ENCODE data around the gene CSGALNACT2.

The CSGALNACT2 gene

DNA sequence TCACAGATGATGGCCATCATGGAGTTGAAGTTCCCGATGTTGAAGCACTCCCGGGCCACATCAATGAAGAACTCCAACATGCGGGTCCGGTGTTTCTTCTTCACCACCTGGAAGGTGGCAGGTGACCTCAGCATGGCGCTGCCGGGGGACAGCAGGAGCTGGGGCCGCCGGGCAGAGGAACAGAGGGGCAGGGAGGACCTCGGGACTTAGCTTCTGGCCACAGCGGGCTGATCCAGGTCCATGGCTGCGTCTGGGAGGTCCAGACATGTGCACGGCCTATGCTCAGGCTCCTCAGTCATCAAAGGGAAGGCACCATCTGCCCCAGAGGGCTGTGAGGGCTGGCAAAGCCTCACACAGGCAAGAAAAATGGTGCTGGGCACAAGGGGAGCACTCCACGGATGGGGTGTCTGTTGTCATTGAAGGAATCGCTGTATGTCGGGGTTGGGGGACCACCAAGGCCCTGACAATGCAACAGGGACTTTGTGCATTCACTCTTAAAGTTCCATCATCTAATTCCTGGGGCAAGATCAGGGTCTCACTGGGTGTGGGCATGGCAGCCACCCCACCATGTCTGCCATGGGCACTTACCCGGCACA, 60.9 kb downstream of the CSGALNACT2 start:
- DNase-seq (ENCODE audit: insufficient read length, low spot score) = no peak
- no peak for FAIRE-seq

DNA sequence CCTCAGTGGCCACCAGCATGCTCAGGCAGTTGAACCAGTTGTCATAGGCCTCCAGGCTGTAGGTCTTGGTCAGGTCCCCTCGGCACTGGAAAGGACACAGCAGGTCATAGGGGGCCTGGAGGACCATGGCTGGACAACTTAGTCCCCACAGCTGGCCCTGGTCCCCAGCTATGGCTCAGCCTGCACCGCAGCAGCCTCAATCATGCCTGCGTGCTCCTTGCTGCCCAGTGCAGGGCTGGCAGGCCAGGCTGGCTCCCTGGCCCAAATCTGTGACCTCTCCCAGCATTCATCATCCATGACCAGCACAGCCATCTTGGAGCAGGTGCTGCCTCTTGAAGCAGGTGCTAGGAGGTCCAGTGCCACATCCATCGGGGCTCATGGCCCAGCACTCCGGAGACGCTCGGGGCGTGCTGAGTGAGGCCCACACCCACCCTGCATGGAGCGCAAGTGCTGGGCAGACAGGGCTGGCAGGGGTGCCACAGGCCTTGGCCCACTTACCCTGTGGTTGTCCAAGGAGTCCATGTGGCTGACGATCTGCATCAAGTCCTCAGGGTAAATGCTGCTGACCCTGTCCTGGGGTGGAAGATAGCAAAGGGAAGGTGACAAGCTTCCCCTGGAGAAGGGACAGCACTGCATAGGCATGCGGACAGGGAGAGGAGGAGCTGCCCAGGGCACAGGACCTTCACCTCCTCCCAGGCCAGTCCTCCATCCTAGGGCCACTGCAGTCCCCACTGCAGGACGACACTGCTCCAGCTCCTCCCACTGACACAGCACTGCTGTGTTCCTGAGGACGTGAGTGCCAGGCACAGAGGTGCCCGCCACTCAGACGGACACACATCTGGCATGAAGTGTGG, 61.7 kb downstream of the CSGALNACT2 start:
- FAIRE-seq (no peak), DNase-seq (ENCODE audit: insufficient read length, low spot score) (no peak)

DNA sequence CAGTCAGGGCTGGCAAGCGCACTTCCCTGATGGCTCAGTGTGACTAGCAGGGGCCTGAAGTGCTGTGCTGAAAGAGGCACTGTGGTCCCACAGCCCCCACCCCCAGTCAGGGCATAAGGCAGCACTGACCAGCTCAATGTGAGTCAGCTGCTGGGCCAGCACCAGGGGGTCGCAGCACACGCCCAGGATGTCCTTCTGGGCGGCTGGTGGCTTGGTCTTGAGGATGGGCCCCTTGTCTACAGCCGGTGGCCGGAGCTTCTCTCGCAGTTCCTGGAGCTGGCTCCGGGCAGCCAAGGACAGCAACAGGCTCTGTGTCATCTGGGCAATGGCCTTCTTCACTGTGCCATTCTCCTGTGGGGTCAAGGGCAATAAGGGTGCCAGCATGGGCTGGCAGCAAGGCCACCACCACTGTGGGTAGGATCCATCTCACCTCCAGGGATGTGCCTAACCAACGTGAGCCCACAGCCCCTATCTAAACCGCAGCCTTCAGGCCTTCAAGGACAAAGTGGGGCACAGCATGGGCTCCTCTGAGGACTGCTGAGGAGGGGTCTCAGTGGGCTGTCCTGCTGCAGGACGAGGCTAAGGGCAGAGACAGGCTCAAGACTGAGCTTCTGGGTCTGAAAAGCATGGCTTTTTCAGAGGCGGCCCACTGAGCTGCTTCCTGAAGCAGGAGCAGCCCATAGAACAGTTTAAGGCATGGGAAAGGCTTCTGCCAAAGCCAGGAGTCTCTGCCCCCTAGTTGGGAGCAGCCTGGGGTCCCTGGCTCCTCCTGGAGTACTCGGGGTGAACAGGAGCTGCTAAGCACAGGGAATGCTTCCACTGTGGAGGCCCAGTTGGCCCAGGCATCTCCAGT, 62.5 kb downstream of the CSGALNACT2 start:
- DNase-seq (ENCODE audit: insufficient read length, low spot score) (no peak), FAIRE-seq (no peak)

DNA sequence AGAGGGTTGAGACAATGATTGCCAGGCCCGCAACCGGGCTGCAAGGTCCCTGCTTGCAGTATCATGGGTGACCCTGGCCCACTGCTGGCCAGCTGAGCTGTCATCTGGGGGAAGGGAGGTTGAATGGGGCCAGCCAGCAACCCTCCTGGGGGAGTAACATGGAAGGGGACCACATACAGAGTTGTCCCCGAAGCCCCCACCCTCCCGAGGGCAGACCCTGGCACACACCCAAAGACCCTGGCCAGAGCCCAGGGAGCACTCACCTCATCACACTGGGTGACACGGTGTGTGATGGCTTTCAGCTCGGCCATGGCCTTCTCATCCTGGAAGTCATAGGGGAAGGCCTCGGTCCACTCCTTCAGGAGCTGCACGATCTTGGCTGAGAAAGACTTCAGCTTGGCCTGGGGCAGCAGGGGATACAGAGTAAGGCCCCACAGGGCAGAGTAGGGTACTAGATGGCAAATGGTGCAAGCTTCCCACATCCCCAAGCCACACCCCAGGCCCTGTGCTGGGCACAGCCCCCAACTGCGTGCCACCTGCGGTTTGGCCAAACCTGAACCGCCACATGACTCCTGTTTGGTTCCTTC, 63.4 kb downstream of the CSGALNACT2 start:
- no peak for FAIRE-seq

DNA sequence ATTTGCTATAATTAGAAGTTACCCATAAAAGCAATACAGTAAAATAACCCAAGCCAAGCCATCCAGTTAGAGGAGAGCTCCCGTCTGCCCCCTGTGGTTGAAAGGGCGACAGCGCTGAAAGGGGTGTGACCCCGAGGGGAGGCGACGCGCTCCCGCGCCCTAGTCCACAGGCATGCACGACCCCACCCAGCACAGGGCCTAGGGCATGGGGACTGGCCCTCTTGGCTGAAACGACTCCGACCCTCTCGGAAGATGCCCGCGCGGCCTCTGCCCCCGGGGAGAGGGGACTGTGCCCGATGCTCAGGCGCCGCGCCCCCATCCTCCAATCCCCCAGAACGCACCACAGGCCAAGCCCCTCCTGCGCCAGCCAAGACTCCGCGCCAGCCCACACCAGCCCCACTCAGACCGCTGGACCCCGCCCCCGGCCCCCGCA, 64.0 kb downstream of the CSGALNACT2 start:
- no peak for DNase-seq (ENCODE audit: insufficient read length, low spot score)
- no peak for FAIRE-seq

More for the DNA sequence above, 63.4 kb downstream of the CSGALNACT2 start:
- no peak for DNase-seq (ENCODE audit: insufficient read length, low spot score)

DNA sequence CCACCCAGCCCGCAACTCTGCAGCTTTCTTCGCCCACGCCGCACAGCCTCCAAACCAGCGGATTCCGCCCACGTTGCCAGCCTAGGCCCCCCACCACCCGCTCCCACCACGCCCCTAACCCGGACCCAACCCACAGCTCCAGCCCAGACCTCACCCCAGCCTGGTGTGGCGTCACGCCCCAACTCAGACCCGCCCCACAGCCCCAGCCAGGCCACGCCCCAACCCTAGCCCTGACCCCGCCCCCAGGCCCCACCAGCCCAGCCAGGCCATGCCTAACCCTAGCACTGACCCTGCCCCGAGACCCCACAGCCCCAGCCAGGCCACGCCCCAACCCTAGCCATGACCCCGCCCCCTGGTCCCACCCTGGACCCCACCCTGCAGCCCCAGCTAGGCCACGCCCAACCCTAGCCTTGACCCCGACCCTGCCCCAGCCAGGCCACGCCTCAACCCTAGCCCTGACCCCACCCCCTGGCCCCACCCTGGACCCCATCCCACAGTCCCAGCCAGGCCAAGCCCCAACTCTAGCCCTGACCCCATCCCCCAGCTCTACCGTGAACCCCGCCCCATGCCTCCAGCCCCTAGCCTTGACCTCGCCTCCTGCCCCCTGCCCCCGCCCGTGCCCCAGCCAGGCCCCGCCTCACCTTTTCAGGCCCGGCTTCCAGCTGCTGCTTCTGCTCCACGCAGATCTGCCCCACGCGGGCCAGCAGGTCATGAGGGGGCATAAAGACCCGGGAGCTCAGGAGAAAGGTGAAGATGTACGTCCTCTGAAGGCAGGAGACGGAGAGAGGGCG, 64.6 kb downstream of the CSGALNACT2 start:
- FAIRE-seq = no peak
- no peak for DNase-seq (ENCODE audit: insufficient read length, low spot score)

DNA sequence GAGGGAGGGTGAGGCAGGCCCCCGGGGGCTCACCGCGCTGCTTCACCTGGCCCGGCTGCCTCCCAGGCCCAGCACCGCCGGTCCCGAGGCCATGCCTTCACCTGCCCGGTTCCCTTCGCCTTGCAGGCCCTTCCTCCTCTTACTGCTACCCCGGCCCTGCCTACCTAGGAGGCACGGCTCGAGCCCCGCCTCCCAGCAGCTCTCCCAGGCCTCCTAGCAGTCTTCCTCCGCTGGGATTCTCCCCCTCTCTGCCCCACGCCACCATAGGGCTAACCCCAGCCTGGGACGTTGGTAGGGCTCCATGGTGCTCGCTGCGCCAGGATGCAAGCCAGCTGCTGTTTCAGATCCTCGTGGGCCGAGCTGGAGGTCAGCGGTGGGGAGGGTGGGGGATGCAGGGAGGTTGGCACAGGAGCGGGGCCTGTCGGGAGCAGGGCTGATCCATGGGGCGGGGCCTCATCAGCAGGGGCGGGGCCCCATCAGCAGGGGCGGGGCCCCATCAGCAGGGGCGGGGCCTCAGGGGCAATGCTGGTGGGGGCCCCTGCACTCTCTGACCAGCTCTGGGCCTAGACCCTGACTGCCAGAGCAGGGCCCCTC, 65.3 kb downstream of the CSGALNACT2 start:
- no peak for FAIRE-seq

DNA sequence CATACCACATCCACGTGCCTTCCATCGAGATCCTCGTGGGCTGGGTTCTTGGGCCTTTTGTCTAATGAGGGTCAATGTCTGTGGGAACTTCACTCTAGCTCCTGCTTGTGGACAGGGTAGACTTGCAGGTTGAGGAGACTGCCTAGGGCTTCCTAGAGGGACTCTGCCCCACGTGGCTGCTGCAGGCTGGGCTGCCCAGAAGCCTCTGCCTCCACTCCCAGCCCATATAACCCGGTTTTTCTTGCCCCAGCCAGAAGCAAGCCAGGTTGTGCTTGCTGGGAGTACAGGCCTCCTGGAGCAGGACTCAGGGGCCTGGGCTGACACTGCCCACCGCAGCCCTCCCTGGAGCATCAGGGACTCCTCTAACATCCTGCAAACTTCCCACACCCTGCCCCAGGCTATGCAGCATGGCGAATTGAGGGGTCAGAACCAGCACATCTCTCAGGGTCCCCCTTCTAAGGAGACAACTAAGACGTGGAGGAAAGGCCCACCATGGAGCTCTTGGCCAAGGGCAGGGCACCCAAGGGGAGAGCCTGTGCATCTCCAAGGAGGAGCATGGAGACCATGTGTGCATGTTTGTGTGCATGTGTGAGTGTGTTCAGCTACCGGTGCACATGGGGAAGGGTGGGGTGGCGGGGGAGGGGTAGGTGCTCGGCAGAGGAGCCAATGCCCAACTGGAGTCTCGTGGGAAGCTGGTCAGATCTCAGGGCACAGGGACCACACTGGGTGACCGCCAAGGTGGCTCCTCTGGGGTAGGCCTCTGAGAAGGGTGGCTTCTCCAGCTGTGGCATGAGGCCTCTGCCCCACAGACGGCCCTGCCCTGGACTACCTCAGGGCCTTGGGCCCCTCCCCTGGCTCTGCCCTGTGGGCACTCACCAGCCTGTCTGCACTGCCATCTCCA, 66.0 kb downstream of the CSGALNACT2 start:
- no peak for FAIRE-seq
- no peak for DNase-seq (ENCODE audit: insufficient read length, low spot score)

More for the DNA sequence above, 65.3 kb downstream of the CSGALNACT2 start:
- DNase-seq (ENCODE audit: insufficient read length, low spot score) = no peak

DNA sequence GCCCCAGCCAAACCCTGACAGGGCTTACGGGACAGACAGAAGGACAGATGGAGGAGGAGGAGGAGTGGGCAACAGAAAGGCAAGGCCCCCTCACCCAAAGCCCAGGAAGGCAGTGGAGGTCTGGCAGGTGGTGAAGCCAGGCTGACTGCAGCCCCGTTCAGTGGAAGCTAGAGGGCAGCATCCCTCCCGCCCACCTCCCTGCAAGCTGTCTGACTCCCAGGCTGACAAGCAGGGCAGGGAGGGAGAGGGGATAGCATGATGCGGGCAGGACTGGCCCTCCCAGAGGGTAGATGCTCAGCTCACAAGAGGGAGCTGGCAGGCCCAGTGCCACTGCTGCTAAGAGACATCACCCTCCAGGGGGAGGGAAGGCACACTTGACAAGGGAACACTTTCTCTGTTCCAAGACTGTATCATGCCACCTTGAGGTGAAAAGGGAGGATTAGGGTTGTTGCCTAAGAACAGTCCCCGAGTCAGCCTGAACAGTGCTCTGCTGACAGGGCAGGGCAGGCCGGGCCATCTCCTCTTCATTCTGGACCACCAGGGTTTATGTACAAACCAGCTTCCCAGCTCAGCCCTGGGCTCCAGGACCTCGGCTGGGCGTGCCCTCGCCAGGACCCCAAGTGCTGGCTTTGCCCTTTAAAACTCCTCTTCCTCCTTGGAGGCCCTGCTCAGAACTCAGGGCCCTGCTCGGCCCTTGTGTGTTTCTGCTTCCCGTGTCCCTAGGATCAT, 66.9 kb downstream of the CSGALNACT2 start:
- FAIRE-seq (peak; percentile 97), DNase-seq (ENCODE audit: insufficient read length, low spot score) (peak; percentile 73)

DNA sequence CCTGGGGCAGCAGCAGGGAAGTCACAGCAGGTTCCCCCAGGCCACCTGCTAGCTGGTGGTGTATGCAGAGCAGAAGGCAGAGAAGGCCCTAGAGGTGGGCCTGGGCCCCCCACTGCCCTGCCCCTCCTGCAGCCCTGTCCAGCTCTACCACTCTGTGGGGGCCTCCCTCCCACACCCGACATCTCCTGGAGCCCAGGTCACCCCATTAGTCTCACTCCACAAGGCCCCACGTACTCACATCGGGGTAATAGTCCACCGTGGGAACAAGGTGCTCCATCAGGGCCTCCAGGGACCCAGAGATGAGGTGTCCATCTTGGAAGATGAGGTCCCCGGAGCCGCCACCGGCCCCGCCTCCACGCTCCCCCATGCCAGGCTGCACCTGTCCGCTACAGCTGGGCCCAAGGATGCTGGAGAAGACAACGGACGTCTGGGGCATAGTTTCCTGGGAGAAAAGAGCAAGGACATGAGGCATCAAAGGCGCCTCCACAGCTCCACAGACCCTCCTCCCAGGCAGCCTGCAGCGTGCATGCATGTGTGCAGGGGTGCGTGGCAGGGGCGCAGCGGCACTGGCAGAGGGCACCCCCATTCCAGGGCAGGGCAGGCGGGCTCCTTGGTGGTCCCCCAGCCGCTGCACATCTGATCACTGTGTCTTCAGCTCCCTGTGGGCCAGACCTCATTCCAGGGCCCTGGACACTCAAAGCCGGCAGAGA, 67.6 kb downstream of the CSGALNACT2 start:
- FAIRE-seq (no peak), DNase-seq (ENCODE audit: insufficient read length, low spot score) (no peak)

DNA sequence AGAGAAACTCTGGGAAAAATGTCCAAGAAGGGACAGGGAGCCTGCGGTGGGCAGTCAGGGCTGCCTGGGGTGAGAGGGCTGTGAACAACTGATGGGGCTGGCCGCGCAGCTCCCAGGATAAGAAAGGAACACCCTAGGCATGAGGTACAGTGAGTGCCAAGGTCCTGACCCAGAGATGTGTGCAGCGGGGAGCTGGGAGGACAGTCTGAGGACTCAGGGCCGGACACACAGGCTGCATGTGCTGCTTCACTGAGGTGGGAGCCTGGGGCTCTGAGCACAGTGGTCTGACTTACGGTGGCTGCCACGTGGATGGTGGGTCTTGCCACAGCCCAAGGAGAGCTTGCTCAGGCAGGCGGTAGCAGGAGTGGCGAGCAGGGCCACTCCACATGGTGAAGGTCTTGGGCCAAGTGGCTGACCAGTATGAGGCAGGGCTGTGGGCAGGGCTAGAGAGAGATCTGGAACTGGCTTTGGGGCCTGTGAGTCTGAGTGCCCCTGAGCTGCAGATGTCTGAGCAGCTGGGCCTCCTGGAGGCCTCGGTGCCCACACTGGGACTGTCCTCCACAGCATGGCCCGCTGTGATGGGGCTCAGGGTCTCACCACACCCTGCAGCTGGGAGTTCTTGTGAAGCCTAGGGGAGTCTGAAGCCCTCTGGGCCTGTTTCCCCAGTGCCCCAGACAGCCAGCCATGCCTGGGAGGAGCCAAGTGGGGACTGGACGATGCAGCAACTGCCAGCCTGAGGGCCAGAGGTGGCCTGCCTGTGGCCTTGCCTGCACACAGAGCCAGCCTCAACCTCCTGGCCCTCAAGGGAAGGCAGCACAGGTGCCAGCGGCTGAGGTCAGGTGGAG, 68.4 kb downstream of the CSGALNACT2 start:
- DNase-seq (ENCODE audit: insufficient read length, low spot score) (no peak), FAIRE-seq (peak; percentile 4)

DNA sequence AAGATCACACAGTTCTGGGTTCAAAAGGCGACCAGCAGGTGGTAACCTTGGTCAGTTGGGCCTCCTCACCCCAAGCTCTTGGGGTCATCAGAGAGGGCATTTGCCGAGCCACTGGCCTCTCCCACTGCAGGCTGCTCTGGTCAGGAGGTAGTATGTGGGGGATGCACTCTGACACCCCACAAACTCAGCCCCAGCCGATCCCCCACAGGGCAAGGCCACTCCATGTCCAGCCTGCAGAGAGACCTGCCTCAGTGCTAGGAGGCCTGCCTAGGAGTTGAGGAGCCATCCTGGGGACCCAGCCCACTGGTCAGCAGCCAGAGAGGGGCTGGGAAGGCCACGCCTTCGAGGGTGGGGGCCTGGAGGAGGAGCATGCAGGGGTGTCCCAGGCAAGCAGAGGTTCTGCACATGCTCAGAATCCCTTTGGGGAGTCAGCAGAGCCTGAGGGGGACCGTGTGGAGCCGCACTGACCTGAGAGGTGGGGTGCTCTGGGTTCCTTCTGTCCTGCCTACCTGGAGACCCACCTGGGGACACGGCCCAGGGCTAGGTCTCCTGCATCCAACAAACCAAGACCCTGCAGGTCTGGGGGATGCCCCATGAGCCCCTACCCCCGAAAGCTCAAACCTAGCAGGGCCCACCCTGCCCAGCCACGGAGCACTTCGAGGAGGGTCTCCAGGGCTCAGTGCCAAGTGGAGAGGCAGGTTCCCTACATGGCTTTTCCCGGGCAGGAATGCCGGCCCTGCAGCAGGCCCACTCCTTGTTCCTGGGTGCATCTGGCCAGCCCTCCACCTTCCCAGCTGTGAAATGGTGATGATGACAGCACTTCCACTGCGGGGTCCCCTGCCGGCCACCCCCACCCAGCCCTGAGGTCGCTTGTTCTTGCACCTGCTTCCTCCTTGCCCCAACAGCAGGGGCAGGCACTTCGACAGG, 70.2 kb downstream of the CSGALNACT2 start:
- DNase-seq (ENCODE audit: insufficient read length, low spot score) = no peak
- FAIRE-seq = no peak

DNA sequence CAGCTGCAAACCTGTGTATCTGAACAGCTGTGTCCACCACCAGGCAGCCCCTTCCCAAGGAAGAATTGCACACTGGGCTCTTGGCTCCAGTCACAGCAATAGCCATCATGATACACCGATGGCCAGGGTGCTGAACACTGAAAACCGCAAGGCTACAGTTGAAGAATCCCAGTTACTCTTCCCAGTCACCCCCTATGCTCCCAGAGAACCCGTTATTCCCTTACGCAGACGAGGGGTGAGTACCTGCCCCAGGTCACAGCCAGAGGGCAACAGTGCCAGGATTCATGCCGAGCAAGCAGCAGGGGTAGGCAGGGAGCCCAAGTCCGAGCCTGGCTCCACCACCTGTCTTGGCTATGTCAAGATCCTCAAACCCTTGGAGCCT, 70.8 kb downstream of the CSGALNACT2 start:
- FAIRE-seq (no peak), DNase-seq (ENCODE audit: insufficient read length, low spot score) (no peak)

DNA sequence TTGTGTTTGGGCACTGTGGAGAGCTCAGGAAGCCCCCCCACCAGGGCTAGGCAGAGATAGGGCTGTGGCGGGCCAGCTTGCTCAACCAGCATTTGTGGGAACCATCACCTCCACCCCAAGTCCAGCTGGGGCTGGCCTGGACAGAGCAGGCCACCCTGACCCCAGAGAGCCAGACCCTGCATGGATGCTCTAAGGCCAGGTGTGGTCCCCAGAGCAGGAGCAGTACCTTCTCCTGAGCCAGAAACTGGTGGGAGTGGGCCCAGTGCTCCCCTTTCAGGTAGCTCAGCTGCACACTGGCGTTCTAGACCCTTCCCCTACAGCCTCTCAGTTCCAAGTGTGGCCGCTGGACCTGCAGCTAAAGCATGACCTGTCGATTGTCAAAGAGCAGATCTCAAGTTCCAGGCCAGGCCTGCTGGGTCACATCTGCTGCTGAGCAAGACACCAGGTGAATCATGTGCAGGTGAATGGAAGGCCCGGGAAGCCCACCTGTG, 71.5 kb downstream of the CSGALNACT2 start:
- DNase-seq (ENCODE audit: insufficient read length, low spot score) (no peak), FAIRE-seq (no peak)

DNA sequence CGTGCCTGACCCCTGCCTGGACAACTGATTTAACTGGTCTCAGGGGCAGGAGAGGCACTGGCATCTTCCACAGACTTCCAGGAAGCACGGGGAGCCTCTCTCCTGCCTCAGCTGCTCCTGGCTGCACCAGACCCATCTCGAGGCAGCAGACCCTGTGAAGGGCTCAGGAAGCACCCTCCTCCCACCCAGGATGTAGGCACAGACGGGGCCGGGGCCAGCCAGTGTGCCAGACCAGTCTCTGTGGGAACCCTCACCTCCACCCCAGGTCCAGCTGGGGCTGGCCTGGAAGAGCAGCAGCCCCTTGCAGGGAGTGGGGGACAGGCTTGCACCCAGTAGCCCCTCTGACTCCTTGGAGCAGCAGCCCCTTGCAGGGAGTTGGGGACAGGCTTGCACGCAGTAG, 72.3 kb downstream of the CSGALNACT2 start:
- FAIRE-seq = no peak
- DNase-seq (ENCODE audit: insufficient read length, low spot score) = no peak
